NCI-H82 treated with DMSO at 0.1 percent for 48 hours (cell line): ENCODE measurements around the gene JCAD.
"Not testable (repeated sequence)": the region's sequence is repeated elsewhere in the genome, so short reads cannot be mapped to it uniquely, and the experiment has no call there.

ENCODE experiments used
- DNase-seq: peaks from one replicate; lab custom pipeline; 2025; ENCODE audit not compliant: unreplicated experiment; lab: John Stamatoyannopoulos, UW

The JCAD gene

GRCh38 chr10:29991382-29991781 lies 68.0 kb downstream of the JCAD start:
- peak; percentile 3 for DNase-seq

- DNase-seq, result no peak
These were observed 71.9 kb downstream of the JCAD start for GRCh38 chr10:29987471-29987870.

DNA sequence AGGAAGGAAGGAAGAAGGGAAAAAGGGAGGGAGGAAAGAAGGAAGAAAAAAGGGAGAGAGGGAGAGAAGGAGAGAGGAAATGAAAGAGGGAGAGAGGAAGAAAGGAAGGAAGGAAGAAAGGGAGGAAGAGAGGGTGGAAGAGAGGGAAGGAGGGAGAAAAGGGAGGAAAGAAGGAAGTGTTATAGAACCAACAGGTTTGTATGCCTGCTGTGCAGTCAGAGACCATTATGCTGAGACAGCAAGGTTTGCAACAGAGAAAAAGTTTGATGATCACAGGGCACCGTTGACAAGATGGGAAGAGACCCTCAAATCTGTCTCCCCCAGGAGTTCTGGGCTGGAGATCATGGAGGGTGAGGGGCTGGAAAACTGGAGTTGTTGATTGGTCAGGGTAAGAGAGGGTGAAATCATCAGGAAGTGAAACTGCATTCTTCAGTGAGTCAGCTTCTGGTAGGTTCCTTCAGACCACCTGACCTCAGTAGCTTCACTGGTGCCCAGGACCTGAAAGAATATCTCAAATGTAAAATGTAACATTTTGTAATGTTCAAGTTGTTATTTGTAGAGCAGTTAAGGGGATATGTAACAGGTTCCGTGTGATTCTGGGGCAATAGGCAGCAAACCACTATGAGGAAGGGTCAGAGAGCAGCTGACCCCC lies 76.3 kb downstream of the JCAD start:
- DNase-seq, result no peak

DNA sequence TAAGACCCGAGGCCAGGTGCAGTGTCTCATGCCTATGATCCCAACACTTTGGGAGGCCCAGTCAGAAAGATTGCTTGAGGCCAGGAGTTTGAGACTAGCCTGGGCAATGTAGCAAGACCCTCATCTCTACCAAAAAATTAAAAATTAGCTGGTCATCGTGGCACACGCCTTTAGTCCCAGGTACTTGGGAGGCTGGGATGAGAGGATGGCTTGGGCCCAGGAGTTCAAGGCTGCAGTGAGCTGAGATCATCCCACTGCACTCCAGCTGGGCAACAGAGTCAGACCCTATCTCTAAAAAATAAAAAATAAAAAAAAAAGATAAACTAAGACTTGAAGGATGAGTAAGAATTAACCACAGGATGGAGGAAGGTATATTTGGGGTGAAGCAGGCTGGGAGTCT lies 77.9 kb downstream of the JCAD start:
- no peak for DNase-seq

DNA sequence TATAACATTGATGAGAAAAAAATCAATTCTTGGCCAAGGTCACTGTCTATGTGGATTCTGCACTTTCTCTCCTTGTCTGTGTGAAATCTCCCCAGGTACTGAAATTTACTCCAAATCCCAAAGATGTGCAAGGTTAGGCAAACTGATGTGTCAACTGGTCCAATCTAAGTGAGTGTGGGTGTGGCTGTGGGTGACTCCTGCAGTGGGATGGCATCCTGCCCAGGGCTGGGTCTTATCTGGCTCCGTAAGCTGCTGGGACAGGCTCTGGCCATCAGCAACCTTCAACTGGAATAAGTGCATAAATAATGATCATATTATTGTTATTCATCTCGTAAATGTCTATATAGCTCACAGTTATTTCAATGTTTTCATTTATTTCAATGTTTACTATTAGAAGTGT lies 79.3 kb downstream of the JCAD start:
- no peak for DNase-seq

GRCh38 chr10:29979421-29979779 lies 80.0 kb downstream of the JCAD start:
- not testable (repeated sequence) for DNase-seq

GRCh38 chr10:29977171-29977570 lies 82.2 kb downstream of the JCAD start:
- no peak for DNase-seq

DNA sequence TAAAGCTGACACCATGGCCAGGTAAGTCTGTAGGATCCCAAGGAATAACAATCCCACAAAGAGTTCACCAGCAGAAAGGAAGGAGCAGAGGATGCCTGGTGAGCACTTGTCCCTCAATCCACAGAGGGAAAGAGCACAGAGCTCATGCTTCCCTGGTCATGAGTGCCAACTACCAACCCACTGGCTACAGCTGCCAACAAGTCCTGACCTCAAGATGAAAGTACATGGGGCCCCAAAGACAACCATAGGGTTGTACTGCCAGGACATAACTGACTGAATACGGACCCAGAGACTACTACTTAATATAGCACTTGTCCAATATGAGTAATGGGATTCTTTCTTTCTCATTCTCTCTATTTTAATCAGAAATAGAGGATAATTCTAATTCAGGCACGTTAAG lies 83.3 kb downstream of the JCAD start:
- DNase-seq, result no peak

DNA sequence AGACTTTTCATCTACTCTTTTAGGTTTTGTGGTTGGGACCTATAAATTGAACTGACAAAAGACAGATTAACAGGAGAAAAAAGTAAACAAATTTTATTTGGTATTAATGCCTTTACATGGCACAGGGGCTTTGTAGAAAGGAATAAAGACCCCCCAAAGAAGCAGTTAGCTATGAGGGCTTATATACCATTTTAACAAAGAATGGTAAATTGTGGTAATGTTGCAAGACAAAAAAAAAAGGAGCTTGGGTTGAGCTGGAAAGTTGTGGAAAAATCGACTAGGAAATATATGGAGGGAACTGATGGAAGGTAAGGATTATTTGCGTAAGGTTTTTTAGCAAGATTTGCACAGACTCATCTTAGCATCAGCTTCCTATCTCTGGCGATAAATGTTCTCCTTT lies 84.6 kb downstream of the JCAD start:
- DNase-seq, result no peak

DNA sequence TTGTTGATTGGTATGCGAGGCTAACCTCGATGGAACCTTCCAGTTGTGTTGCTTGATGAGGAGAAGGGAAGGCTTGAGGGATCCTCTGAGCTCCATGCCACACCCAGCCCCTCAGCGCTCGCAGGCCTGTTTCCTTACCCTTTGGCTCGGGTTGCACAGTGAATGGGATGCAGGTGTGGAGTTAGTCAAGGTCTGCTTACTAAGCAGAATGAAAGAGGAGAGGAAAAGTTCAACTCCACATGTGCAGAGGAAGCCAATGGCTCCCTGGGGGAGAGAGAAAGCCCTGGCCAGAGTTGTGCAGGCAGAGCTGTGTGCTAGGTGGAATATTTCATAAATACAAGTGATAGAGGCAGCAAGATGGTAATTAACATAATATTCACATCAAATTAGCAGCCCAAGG lies 85.5 kb downstream of the JCAD start:
- DNase-seq, result no peak

DNA sequence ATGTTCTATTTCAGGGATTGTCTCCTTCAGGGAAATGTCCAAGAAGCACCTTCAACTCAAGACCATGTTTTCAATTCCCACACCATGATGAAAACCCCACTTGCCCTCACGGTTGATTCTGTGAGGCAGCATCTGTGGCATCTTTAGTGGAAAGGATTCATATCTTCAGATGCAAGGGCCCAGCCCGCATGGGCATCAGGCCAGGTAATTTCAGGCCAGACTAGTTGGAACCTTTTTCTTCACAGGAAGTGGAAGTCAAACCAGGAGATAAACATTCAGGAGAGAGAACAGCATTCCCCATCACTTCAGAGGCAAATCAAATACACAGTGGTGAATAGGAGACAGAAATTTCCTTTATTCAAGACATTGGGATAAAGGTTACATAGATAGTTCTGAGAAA lies 88.8 kb downstream of the JCAD start:
- no peak for DNase-seq

DNA sequence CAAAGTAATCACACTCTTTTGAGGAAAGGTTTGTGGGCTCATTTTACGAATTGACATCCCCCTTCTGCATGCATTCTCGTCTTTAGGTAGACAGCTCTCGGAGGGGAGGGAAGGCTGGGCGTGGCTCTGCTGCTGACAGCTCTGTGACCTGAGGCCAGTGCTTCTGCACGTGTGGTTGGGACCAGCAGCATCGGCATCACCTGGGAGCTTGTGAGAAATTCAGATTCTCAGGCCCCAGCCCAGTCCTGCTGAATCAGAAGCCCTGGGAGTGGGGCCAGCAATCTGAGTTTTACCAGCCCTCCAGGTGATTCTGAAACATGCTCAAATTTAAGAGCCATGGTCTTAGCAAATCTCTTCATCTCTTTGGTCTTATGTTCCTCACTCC lies 89.4 kb downstream of the JCAD start:
- DNase-seq, result no peak

GRCh38 chr10:29969255-29970011 lies 90.0 kb downstream of the JCAD start:
- no peak for DNase-seq

GRCh38 chr10:29968585-29968984 lies 90.8 kb downstream of the JCAD start:
- DNase-seq, result no peak

DNA sequence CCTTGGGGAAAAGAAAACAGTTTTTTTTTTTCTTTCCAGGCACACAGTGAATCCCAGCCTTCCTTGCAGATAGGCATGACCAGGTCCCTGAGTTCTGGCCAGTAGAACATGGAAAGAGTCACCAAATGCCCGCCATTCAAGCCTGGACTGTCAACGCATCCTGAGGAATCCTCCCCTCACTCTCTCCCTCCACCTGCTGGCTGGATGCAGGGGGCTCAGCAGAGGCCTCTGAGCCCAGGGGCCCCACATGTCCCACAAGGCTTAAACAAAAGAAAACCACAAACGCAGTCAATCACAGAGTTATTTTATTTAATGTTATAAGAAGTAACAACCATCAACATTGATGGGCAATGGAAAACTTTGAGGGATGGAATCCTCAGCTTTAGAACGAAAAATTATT lies 93.1 kb downstream of the JCAD start:
- no peak for DNase-seq
